Stimulated activated CD4-positive, alpha-beta T cell treated with anti-CD3 and anti-CD28 coated beads, Interleukin-4, amount 100 ng/mL, for 48 hours (primary cell): Measurements from ENCODE around the gene PRR33.
"Not testable (repeated sequence)": the region's sequence is repeated elsewhere in the genome, so short reads cannot be mapped to it uniquely, and the experiment has no call there.

Experiments
- DNase-seq, 2 donors: peaks; one replicate each; pipeline ENCODE4 v3.0.0-alpha.2; 2020; ENCODE audit warnings: low read depth in 2 of 2

The PRR33 gene

DNA sequence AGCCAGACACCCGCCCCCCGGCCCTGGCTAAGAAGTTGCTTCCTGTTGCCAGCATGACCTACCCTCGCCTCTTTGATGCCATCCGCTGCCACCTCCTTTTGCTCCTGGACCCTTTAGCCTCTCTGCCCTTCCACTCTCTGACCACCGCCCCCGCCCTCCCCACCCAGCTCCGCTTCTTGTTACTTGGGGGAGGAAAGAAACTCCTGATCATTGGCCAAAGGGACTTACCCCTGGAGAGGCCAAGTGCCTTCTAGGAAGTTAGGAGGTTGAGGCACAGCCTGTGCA is at the start of gene PRR33:
TSS of gene PRR33 (minus strand) at position 65 of the 285 bp plus-strand sequence. CDS start 1,311 bp downstream, outside the sequence.
- no peak for DNase-seq

DNA sequence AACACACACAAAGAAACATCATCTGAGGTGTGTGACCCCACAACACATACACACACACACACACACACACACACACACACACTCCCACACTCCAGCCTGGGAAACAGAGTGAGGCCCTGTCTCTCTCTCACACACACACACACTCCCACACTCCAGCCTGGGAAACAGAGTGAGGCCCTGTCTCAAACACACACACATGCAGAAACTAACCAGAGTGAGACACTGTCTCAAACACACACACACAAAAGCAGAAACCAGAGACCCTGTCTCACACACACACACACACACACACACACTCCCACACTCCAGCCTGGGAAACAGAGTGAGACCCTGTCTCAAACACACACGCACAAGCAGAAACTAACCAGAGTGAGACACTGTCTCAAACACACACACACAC is 48.1 kb upstream of the PRR33 start:
- not testable (repeated sequence) for DNase-seq

DNA sequence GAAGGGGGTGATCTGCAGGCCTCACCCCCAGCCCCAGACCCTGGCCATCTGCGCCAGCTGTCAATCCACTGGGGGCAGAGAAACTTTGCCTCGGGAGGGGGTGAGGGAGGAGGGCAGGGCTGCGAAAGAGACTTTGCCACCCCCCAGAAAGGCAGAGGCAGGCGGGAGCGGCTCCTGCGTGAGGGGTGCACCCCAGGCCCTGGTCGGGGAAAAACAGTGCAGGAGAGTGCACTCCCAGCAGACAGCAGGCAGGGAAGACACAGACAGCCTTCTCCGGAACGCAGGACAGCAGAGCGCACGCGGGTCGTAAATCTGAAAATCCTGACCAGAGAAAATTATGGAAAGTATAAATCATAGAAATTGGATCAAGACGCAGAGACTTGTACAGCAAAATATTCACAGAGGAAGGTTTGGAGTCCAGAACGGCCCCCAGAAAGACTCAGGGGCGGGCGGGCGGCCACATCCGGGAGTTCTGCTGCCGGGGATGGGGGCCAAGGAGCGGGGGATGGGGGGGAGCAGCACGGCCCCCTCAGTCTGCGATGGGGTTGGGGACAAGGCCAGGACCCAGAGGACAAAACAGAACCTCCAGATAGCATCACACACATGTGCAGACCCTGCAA is 47.4 kb upstream of the PRR33 start:
- no peak for DNase-seq

DNA sequence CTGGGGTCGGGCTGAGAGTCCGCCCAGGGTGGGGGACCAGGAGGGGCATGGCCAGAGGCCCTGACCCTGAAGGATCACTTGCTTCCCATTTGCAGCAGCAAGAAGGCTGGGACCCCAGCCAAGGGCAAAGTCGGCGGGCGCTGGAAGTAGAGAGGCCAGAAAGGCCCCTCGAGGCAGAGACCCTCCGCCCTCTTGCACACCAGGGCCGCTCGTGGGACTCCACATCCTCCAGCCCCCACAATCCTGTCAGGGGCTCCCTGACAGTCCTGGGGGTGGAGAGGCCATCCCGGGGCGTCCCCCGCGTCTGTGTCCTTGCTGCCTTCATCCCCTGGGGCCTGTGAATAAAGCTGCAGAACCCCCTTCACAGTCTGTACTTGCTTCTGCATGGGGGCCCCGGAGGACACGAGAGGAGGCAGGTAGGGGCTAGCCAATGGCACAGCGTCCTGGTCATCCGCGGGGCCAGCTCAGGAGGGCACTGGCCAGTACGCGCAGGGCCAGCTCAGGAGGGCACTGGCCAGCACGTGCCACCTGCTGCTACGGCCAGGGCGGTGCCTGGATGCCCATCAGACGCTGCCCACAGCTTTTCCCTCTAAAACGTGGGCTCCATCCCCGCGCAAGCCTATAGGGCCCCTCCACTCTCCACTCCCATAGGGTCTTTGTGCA is 46.8 kb upstream of the PRR33 start:
- DNase-seq, result no peak

DNA sequence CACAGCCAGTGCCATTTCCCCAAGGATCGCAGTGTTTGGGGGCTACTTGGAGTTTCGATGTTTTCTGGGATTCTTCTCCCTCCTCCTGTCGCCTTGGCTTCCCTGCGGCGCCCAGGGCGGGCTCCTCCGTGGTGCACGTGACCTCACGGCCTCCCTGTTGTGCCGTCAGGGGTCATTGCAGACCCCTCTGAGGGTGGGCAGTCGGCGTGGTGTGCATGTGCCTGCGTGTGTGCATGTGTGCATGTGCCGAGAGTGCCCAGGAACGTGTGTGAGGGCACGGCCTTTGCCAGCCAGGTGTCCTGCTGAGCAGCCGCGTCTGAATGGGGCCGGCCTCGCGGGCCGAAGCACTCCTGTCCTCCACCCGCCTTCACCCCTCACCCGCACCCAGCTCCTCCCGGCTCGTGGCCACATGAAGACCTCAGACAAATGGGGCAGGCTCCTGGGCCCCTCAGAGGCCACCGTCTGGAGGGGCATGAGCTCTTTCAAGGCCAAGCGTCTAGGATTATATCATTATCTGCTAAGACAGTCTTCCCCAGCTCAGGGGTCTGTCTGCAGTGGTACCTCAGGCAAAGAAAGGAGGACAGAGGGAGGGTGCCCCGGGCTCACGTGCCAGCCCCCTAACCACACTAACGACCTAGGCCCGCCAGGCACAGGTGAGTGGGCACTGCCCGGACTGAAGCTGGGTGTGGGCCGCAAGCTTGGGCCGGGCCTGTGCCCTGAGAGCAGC is 46.1 kb upstream of the PRR33 start:
- no peak for DNase-seq

DNA sequence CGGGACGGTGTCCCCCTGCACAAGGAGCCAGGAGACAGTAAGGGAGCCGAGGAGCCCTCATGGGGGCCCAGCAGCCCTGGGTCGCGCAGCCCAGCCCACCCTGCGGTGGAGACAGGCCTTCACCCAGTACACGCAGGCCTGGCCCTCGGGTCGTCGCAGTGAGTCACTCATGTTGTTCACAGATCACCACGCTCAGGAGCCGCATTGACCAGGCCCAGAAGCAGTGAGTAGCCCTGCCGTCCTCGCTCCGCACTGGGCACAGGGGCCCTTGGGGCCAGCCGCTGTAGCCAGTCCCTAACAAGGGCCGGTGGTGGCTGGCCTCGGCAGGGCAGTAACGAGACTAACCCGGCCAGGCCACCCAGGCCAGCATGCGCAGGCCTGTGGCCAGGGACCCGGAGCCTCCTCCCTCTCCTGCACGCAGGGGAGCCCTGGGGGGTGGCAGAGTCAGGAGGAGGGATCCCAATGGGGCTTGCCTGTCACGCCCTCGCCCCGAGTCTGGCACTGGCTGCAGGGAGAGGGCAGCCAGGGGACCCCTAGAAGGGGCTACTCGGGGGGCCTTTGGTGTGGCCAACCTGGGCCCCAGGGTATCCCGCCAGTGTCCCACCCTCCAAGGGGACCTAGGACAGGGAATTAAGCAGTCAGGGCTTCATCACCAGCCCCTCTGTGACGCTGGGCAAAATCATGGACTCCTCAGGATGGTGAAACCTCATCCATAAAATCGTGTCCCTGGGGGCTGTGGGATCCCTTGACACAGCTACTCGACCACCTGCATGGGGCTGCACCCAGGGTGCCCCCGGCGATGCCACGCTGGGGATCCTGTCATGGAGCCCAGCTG is 45.3 kb upstream of the PRR33 start:
- DNase-seq, result no peak

DNA sequence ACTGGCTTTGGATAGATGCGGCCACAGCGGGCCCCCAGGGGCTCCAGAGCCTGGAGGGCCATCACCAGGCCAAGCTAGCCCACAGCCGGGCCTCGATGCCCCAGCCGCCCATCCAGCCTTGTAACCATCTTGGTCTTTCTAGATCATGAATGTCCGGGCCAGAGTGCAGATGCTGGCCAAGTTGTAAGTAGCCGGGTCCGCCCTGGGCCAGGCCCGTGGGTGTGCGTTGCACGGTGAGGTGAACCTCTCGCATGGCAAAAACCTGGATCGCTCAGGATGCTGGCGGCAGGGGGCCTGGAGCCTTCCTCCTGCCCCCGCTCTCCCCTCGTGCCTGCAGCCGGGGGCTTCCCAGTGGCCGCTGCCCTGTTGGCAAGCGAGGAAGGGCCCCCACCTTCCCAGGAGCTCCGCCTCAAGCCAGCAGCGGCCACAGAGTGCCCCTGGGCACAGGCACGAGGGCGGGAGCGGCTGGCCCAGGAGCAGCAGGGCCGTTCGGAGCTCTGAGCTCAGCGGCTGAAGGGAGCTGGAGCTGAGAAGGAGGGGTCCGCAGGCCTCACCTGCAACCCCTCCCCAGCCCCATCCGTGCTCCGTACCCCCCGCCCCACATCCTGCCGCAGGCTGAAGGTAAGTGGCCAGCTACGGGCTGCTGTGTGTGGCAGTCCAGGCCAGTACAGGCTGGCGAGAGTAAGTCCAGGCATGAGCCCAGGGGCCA is 44.5 kb upstream of the PRR33 start:
- DNase-seq, result no peak

DNA sequence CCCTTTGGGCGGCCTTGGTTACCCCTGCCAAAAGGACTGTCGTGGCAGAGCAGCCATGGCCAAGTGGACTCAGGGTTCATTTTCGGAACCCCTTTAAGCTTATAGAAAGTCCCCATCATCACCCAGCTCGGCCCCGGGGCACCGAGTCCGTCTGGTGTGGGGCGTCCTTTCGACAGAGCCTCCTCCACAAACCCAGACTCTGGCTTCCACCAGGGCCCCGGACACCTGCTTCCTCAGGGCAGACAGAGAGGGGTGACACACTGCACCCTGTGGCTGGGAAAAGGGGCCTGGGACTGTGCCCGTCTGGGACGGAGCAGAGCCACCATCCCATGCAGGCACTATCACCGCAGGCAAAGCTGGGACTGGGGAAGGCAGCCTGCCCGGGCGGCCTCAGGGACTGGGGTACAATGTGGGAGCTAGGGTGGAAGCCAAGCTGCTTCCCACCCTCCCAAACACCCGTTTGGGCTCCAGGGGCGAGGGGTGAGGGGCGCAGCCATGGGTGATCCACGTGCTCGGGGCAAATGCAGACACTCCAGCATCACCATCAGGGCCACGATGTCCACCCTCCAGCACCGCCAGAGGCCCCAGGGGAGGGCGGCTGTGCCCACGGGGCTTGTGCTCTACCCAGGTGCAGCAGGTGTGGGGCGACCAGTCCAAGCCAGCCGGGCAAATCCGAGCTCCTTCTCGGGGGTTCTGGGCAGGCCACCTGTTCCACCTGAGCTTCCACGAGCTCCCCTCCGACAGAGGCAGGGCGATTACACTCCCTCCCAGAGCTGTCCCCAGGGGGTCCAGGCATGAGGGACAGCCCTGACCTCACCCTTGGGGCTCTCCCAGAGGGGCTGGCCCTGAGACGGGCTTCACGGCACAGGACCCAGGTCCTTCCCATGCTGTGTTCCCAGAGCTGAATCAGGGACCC is 43.7 kb upstream of the PRR33 start:
- no peak for DNase-seq

DNA sequence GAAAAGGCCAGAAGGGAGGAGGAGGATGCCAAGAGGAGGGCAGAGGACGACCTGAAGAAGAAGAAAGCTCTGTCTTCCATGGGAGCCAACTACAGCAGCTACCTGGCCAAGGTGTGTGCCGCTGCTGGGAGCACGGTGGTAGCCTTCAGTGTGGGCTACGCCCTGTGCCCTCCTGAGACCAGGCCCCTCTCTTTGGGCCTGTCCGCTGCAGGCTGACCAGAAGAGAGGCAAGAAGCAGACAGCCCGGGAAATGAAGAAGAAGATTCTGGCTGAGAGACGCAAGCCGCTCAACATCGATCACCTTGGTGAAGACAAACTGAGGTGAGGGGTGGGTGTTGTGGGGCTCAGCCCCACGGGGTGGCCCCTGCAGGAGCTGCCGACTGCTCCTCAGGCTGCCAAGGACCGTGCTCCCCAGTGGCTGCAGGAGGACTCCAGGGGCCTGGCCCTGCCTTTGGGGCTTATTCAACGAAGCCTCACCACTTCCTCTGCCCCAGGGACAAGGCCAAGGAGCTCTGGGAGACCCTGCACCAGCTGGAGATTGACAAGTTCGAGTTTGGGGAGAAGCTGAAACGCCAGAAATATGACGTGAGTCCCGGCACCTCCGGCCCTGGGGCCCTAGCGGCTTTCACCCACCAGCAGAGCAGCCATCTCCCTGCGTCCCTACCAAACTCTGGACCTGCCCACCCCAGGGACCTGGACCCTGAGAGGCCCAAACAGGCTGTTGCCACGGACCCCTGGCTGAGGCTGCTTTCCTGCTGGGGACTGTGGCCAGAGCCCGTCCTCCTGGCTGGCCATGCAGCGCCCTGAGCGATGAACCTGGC is 42.9 kb upstream of the PRR33 start:
- DNase-seq, result no peak

DNA sequence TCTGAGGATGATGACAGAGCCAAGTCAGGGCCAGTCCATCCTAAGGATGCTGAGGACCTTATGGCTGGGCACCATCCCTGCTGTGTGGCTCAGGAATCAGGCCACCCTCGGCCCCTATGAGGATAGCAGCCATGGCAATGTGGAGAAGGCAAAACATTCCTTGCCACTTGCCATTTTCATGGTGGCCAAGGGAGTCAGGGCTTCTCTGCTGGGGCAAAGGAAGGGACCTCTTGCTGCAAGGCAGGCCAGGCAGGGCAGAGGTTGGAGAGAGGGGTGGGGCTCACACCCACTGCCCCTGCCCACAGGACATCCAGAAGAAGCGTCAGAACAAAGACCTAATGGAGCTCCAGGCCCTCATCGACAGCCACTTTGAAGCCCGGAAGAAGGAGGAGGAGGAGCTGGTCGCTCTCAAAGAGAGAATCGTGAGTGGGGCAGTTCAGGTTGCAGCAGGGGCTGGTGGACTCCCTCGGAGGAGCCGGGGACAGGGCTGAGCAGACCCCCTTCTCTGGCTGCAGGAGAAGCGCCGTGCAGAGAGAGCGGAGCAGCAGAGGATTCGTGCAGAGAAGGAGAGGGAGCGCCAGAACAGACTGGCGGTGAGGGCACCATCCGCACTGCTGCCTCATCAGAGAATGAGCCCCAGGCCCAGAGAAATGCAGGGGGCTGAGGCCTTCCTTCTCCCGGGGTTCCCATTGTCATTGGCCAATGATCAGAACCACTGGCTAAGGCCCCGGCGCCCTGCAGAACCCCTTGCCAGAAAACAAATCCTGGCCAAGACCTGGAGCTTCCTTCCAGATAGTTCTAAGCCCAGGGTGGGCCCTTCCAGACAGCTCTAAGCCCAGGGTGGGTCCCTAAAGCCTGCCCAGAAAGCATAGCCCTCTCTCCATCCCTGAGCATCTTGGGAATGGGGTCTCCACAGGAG is 42.0 kb upstream of the PRR33 start:
- DNase-seq, result no peak

DNA sequence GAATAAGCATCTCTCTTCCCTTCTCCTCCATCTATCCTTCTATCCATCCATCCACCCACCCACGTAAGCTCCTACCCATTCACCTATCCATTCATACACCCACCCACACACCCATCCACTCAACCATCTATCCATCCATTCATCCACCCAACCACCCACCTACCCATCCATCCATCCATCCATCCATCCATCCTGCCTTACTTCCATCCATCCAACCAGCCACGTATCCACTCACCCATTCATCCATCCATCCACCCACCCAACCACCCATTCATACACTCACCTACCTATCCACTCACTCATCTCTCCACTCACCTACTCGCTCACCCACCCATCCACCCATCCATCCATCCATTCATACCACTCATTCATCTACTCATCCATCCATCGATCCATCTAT is 41.0 kb upstream of the PRR33 start:
- DNase-seq, result no peak

DNA sequence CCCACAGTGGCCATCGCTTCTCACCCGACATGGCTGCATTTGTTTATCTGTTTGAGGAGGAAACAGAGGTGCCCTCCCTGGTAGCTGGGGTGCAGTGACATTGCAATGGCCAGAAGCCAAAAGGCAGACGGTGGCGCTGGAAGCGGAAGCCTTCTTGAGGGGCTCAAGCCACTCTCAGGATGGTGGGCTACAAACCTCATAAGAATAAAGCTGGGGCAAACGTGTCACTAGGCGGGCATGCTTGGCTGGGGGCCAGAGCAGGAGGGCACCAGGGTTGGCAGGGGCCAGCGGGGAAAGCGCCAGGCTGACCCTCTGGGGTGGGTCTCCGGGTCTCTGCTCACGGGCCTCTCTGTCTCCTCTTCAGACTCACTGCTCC is 40.4 kb upstream of the PRR33 start:
- DNase-seq, result no peak

DNA sequence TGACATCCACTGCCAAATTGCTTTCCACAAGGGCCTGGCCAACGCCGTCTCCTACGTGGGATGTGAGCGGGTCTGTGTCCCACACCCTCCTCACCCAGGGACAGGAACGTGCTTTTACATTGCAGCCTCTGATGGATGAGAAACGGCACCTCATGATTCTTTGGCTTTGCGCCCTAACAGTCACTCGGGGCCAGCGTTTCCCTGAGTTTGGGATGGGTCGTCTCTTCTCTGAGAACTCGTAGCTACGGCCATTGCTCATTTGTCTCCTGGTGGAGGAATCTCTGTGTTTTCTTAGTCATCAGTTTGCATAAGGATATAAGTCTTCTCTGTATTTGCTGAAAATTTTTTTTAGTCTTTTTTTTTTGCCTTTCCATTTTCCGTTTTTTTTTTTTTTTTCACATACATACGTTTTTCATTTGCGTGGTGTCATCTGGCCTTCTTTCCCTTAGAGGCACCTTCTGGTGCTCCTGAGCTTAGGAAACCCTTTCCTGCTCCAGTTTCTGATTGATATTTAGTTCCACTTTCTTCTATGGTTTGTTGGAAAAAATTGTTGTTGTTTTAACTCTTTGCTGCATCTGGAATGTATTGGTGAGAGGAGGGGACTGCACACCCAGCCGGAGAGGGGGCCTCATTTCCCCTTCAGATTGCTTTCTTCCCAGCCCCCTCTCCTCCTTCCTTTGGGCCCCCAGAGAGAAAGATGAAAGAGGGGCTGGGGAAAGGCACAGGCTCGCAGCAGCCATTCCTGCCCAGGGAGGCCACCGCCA is 39.8 kb upstream of the PRR33 start:
- DNase-seq, result no peak

DNA sequence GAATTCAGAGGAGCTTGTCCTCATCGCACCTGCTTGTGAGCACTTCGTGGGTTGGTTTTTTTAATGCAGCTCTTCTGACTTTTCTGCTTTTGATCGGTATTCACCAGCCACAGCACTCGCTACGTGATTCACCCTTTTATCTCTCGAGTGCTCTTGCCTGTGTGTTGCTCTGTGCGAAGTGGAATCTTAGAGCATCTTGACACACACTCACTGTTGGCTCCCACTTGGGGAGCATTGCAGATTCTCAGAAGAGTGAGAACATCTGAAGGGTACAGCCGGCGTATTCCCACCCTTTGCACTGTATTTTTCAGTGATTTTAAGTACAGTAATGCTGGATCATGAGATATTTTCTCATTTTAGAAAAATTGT is 38.8 kb upstream of the PRR33 start:
- DNase-seq, result no peak

DNA sequence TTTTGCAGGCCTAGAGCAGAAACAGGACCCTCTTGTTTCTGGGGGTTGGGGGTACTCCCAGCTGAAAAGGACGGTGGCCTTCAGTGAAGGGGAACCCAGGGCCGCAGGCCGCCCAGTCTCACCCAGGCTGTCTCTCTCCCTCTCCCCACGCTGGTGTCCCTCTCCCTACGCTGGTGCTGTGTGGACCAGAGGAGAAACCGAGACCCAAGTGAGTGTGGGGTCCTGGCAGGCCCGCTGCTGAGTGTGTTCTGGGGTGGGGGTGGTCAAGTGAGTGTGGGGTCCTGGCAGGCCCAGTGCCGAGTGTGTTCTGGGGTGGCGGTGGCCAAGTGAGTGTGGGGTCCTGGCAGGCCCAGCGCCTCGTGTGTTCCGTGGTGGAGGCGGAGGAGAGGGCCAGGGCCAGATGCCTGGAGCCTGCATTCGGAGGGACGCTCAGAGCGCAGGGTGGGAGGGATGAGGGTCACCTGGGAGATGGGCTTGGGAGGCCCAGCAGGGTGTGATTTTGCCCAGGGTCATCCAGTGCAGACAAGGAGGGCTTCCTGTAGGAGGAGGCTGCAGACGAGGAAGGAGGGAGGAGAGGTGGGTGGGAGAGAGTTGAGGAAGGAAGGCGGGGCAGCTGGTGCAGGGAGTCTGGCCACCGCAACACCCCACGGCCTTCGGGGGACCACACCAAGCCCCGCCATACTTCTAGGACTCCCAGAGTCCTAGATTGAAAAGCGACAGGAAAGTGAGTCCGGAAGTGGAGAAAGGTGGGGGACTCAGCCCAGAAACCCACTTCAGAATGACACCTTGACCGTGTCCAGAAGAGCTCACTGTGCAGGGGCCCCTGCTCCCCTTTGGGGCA is 38.1 kb upstream of the PRR33 start:
- no peak for DNase-seq

DNA sequence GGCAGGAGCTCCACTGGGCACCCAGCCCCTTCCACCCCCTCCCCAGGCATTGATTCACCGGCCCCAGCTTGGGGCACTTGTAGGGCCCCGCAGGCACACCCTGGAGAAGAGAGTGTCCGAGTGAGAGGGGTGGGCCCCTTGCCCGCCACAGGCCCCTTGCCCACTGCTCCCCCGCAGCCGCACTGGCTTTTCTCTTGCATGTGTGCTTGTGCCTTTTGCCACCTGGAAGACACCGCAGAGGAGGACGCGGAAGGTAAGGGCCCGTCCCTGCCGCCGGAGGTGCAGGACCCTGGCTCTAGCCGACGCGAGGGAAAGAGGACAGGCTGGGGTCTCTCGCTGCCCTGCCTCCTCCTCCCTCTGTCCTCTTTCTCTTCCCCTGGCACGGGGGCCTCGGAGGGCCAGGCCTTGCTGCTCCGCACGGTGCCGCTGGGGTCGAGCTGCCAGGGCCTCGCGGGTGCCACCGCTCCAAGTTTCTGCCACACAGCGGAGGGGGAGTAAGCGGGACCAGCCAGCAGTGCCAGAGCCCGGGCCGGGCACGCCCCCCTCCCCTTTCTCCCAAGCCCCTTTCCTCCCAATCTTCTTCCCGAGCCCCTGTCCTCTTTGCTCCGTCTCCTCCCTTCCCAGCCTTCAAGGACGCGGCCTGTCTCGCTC is 37.3 kb upstream of the PRR33 start:
- no peak for DNase-seq

DNA sequence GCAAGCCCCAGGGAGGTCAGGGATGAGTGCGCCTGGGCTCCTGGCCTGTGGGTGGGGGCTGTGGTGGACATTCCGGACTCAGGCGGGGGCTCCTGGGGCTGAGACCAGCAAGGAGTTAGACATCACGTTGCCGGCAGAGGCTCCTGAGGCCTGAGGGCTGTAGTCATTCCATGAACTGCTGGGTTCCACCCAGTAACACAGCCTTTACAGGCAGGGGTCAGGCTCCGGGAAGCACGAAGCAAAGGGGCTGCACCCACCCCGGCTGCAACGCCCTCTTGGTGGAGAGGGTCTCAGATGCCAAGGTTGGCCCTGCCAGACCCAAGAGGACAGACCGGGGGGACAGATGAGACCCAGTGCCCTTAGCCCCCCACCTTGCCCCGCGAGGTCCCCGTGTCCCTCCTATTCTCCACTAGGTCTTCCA is 36.8 kb upstream of the PRR33 start:
- no peak for DNase-seq
